ENCODE measurements around the gene SV2B.
A peak's percentile ranks its signal among the peaks of the same experiment; 100 is the strongest.

SV2B gene

DNA sequence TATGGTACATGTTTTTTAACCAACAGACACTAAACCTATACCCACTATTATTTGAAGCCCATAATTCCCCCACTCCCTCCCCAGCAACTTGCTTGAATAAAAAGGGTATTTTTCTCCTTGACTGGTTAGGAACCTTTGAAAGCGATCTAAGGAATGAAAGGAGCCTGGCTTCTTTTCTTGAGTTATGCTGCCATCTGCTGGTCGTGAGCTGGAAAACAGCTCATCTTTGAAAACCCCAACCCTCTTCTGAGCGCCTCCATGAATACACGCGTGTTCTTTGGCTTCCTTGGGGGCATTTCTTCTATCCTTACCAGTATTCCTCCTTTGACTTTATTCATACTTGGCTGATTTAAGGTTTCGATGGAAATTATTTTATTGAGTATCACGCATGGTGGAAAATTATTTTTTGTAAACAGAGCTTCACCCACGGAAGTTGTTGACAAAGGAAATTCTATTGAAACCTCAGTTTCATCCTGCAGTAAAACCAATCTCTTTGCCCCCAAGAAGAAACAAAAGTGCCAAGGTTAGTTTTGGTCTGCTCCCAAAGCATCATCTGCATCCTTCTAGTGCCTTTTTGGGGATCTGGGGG, 171.6 kb downstream of the SV2B start:
- peak; percentile 74 for FAIRE-seq

- FAIRE-seq: no peak
Observed at GRCh38 chr15:91275844-91276243, 175.8 kb downstream of the SV2B start.

- FAIRE-seq: no peak
Observed at GRCh38 chr15:91278951-91279350, 178.9 kb downstream of the SV2B start.

DNA sequence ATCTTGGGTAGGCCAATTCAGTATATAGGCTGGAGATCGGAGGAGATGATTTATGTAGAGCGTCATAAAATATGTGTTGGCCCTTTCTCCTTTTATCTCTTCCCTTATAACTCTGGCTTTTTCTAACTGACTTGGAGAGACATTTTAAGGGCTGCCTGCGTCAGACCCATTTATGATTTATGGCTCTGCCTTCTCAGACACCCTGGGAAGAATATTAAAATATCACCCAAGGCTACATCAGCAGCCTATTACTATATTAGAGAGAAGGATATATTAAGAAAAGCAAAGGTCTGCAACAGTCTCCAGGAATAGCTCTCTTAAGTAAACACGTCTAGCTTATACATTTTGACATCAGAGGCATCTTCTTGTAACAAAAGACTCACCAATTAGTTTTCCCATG, 179.4 kb downstream of the SV2B start:
- no peak for FAIRE-seq

DNA sequence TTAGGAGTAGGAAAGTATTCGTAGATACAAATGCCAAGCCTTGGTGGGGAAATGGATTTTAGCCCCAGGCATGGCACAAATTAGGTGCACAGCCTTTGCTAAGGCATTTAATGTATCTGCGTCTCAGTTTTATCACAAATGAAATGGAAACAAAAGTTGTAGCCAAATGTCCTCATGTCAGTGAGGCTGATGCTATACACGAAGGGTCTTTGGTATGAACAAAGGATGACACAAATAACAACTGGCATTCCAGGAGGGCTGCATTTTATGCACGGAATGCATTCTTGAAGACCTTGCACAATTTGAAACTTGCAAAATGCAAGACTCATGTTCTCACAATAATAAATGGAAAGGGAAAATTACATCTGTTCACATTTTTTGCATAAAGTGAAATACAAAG, 181.9 kb downstream of the SV2B start:
- FAIRE-seq: no peak

GRCh38 chr15:91282486-91282885, 182.4 kb downstream of the SV2B start:
- FAIRE-seq: no peak

GRCh38 chr15:91283155-91283554, 183.1 kb downstream of the SV2B start:
- FAIRE-seq: no peak

DNA sequence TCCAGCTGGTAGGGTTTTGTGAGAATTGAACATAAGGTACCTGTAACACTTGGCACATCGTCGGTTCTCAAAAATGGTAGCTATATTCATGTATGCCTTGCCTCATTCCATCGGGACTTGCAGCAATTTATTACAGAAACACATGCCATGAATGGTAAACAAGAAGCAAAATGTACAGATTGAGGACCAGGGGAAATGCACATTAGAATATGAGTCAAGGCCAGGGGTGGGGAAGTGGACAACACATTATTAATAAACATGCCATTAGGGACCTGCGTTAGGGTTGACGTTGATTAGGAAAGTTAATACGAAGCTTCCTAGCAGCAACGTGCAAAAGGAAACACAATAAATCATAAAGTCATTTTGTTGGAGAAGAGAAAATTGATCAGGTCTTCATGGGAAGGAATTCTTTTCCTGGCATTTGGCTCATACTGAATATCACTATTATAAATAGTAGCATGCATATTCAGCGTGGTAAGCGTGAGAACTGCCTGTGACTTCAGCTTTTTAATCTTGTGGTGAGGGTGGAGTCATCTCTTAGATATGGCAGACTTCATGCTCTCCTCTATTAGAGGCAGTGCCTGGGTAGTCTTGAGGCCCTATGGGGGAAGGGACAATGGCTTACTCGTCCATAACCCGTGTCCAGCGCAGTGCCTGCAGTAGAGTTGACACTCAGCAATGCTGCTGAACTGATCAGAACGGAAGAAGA, 184.9 kb downstream of the SV2B start:
- no peak for FAIRE-seq

DNA sequence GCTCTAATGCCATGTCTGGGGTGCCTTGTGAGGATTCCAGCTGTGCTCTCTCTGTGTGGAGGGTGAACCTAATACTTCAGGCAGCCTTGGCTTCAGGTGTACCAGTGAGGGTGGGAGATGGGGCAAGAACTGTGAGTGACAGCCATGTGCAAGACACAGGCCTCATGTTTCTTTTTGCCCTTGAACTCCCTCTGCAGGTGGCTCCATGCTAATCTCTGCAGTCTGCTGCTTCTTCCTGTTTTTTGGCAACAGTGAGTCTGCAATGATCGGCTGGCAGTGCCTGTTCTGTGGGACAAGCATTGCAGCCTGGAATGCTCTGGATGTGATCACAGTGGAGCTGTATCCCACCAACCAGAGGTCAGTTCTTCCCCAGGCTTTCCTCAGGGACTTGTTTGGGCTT, 189.3 kb downstream of the SV2B start:
- no peak for FAIRE-seq

- no peak for FAIRE-seq
Observed at GRCh38 chr15:91290553-91290952, 190.5 kb downstream of the SV2B start.

GRCh38 chr15:91291673-91292072, 191.6 kb downstream of the SV2B start:
- FAIRE-seq: no peak

GRCh38 chr15:91294344-91294743, 194.3 kb downstream of the SV2B start:
- FAIRE-seq: no peak

- no peak for FAIRE-seq
Observed at GRCh38 chr15:91294795-91295194, 194.7 kb downstream of the SV2B start.

DNA sequence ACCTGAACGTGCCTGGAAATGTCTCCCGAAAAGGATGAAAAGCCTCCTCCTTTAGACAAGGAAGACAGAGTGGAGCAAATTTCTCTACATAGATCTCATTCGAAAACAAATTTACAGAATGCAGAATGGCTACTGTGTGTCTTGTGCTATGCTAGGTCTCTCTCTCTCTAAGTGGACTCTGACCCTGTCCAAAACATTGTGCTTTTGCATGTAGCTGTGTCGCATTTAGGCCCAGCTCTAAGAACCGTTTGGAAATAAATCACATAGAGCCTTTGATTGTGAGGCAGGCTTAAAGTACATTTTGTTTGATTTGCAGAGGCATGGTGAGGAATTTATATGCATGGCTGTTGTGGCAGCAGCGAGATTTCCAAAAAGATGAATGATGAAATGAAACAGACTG, 198.0 kb downstream of the SV2B start:
- no peak for FAIRE-seq

DNA sequence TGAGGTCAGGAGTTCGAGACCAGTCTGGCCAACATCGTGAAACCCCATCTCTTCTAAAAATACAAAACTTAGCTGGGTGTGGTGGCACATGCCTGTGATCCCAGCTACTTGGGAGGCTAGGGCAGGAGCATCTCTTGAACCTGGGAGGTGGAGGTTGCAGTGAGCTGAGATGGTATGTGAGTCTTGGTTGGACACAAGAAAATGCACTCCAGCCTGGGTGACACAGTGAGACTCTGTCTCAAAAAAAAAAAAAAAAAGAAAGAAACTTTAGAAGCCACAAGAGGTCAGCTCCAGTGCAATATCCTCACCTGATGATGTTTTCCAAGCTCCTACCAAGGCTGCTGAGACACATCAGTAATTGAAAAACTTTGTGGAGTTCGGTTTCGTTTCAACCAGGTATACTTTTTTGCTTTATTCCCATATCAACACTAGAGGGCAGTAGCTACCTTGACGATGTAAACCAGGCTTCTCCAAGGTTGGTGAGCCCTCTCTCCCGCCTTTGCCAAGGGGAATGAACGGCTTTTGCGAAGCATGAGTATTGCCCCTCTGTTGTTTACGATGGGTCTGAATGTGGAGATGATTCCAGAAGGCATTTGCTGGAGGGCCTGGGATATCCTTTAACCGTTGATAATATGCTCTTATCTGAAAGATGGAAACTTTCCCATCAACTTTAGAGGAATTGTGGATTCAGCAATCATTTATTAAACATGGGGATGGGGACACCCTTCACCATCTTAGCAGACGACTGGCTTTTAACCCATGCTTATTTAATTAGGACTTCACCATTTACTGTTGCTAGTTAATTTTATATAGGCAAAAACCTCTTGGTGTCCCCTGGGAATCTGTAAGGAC, 202.8 kb downstream of the SV2B start:
- FAIRE-seq: peak; percentile 48

DNA sequence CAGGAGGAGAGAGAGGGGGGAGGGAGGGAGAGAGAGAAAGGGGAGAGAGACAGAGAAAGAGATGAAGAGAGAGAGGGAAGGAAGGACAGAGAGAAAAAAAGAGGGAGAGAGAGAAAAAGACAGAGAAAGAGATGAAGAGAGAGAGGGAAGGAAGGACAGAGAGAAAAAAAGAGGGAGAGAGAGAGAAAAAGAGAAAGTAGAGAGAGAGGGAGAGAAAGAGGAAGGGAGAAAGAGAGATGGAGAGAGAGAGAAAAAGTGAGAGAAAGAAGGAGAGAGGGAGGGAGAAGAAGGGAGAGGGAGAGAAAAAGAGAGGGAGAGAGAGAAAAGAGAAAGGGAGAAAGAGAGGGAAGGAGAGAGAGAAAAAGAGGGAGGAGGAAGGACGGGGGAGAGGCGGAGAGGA, 204.2 kb downstream of the SV2B start:
- no peak for FAIRE-seq

GRCh38 chr15:91304786-91305185, 204.7 kb downstream of the SV2B start:
- no peak for FAIRE-seq

- FAIRE-seq: no peak
Observed at GRCh38 chr15:91306144-91306543, 206.1 kb downstream of the SV2B start.

DNA sequence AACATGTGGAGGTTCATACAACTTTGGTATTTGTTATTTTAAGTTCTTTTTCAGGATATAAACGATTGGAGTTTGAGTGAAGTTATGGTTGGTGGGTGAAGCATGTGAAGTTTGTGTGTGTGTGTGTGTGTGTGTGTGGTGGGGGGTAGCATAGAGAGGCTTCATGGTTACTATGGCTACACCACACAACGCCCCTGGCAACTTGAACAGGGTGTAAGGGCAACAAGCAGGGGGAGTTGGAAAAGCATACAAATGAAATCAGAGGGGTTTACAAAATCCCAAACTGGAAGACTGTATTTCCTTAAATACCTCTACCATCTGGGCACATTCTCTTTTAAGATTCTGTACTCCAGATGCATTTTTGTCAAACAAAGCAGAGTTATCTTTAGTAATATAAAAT, 207.5 kb downstream of the SV2B start:
- FAIRE-seq: no peak

GRCh38 chr15:91308199-91308598, 208.1 kb downstream of the SV2B start:
- FAIRE-seq: no peak

GRCh38 chr15:91308855-91309254, 208.8 kb downstream of the SV2B start:
- no peak for FAIRE-seq

DNA sequence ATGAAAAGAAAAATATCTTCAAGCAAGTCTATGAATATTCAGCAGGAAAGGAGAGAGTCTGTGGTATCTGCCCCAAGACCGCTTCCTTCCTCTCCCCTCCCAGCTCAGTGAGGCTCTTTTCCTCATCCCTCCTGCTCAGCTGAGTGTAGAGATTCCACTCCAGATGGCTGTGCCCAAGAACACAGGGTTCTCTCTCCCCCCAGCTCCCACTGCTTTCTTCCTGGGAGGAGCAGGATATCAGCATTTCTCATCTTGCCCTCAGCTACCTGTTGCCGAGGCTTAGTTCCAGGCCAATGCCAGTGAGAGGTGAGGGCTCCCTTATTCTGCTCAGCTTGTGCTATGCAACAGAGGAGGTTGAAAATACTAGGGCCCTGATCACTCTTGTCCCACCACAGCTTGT, 211.9 kb downstream of the SV2B start:
- FAIRE-seq: no peak

DNA sequence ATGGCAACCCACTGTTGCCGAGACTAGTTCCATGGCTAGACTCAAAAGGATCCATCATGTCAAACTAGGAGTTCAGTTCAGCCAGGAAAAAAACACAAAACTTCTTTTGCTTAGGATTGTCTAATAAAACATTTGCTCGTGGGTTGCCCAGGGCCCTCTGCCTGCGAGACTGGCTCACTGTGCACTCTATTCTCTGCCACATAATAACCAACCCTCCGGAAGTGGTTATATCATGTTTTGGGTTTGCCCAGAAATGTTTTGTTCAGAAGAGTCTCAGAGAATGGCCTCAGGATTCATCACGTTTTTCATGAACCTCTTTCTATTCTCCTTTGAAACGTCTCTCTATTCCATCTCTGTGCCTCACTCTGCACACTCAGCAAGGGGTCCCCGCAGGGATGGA, 216.1 kb downstream of the SV2B start:
- no peak for FAIRE-seq

DNA sequence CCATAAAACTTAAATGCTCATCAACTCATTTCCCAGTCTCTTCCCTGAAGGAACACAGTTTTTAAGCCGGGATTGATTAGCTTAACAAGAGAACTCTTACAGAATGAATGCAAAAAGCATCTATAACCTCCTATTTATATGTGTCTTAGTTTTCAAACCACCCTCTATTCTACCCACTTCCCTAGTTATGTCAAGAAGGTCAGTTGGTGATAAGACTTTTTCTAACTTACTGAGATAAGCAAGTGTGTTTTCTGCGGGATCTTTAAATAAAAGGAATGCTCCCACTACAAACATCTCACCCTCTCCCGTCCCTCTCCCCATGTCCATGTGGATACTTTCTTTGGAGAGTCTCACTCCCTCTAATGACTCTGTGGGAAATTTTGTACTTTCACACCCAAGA, 218.5 kb downstream of the SV2B start:
- FAIRE-seq: no peak
